GM12878 (cell line): ENCODE measurements around the gene MAOA. TPM values are rescaled to one million over a fixed set of nuclear protein-coding genes. Genes with fewer than 3 reads are reported as not detected.

Experiments used
- ATAC-seq: fragments of 200-7000 bp; cut with Tn5 transposase; 3 replicates; pipeline ENCODE4 v1.9.1; 2020; ENCODE audit warnings: mild to moderate bottlenecking, moderate library complexity
- BruUV-seq: library from RNA; stranded (reverse); fragments of 400-500 nt; replicated peaks from 2 replicates; lab custom pipeline; 2021; lab: Mats Ljungman, UMichigan
- CTCF ChIA-PET: fragments of 300-600 bp; sonication (Branson Sonifier 250); formaldehyde crosslinking; extraction: SDS; loops from one replicate; lab custom pipeline; 2021; ENCODE audit warnings: inconsistent platforms; lab: Yijun Ruan, JAX
- POLR2A ChIA-PET: fragments of 350-600 bp; formaldehyde crosslinking; extraction: SDS; loops from one replicate; lab custom pipeline; 2021; ENCODE audit warnings: inconsistent platforms; lab: Charles Lee
- RAD21 ChIA-PET: fragments of 300-600 bp; sonication (Branson Sonifier 250); formaldehyde crosslinking; loops from one replicate; lab custom pipeline; 2023; ENCODE audit warnings: antibody characterized with exemption; ENCODE audit not compliant: unreplicated experiment; lab: Charles Lee
- SMC1A ChIA-PET: fragments of 300-600 bp; sonication (Branson Sonifier 250); formaldehyde crosslinking; loops from one replicate; lab custom pipeline; 2023; ENCODE audit not compliant: unreplicated experiment, uncharacterized antibody; lab: Charles Lee
- DNase-seq: peaks from one replicate; pipeline ENCODE4 v3.0.0-alpha.2; 2011; ENCODE audit warnings: low read depth, low spot score
- FAIRE-seq: peaks from 3 replicates; lab custom pipeline; 2011; peaks lifted over from hg19 to GRCh38; lab: Jason Lieb, UNC
- H2AFZ ChIP-seq: 2 replicates; pipeline ENCODE4 v1.6.0; 2011; ENCODE audit warnings: low read depth, low read length, control low read depth; ENCODE audit not compliant: control insufficient read depth
- H3K27ac ChIP-seq: 2 replicates; pipeline ENCODE4 v1.5.1; 2011; ENCODE audit warnings: control low read depth; ENCODE audit not compliant: control insufficient read depth, insufficient read depth
- H3K27me3 ChIP-seq, 2 experiments: replicated peaks in 1 of 2; 2 replicates each; pipeline versions ENCODE4 v1.6.0 to v1.6.1; 2011; ENCODE audit warnings: low read length in 1 of 2; ENCODE audit not compliant: control insufficient read depth in 2 of 2, insufficient read depth in 2 of 2
- H3K36me3 ChIP-seq, 2 experiments: 2 replicates each; pipeline ENCODE4 v1.5.1; 2011; ENCODE audit warnings: low read length in 1 of 2; ENCODE audit not compliant: control insufficient read depth in 2 of 2, insufficient read depth in 2 of 2
- H3K4me1 ChIP-seq: 2 replicates; pipeline ENCODE4 v1.6.1; 2011; ENCODE audit warnings: mild to moderate bottlenecking, low read length, moderate library complexity, mixed read lengths; ENCODE audit not compliant: control insufficient read depth, insufficient read depth
- H3K4me2 ChIP-seq: 2 replicates; pipeline ENCODE4 v1.6.0; 2011; ENCODE audit warnings: control low read depth; ENCODE audit not compliant: control insufficient read depth, insufficient read depth
- H3K4me3 ChIP-seq: fragments of 200-600 bp; sonication (generic); 2 replicates; pipeline ENCODE4 v1.5.1; 2016
- H3K79me2 ChIP-seq: 2 replicates; pipeline ENCODE4 v1.6.0; 2011; ENCODE audit warnings: low read length; ENCODE audit not compliant: control insufficient read depth, insufficient read depth
- H3K9ac ChIP-seq: 2 replicates; pipeline ENCODE4 v1.8.0; 2011; ENCODE audit warnings: low read length, control low read depth, mixed read lengths; ENCODE audit not compliant: control insufficient read depth, insufficient read depth
- H3K9me3 ChIP-seq: replicated peaks from 3 replicates; pipeline ENCODE4 v1.5.1; 2011; ENCODE audit warnings: mild to moderate bottlenecking, low read length; ENCODE audit not compliant: control insufficient read depth, insufficient read depth
- H4K20me1 ChIP-seq: 2 replicates; pipeline ENCODE4 v1.6.0; 2011; ENCODE audit not compliant: control insufficient read depth, insufficient read depth
- ASH2L ChIP-seq: fragments of 300-600, 200-600 bp; sonication (generic); IDR thresholded peaks from 2 replicates; pipeline ENCODE4 v1.6.1; 2017; ENCODE audit warnings: low read depth, mild to moderate bottlenecking, borderline replicate concordance
- BRCA1 ChIP-seq: IDR thresholded peaks from 2 replicates; pipeline ENCODE4 v1.6.1; 2011; ENCODE audit warnings: low read depth, low read length, improper control_type of control experiment
- EP300 ChIP-seq, 2 experiments: fragments of 150-350 bp in 1 of 2; IDR thresholded peaks; 2 replicates each; pipeline ENCODE4 v1.6.1; 2011 to 2012; ENCODE audit warnings: low read depth in 2 of 2, low read length in 2 of 2, borderline replicate concordance in 1 of 2, improper control_type of control experiment in 1 of 2, inconsistent platforms in 1 of 2; ENCODE audit not compliant: control insufficient read depth in 1 of 2
- HDGF ChIP-seq: fragments of 450-650 bp; IDR thresholded peaks from 2 replicates; pipeline ENCODE4 v1.6.1; 2016; ENCODE audit warnings: antibody characterized with exemption
- IRF5 ChIP-seq: fragments of 450-650 bp; IDR thresholded peaks from 2 replicates; pipeline ENCODE4 v1.6.1; 2017; ENCODE audit warnings: borderline replicate concordance
- NR2C1 ChIP-seq: fragments of 450-650 bp; IDR thresholded peaks from 2 replicates; pipeline ENCODE4 v1.6.1; 2017; ENCODE audit warnings: antibody characterized with exemption, mild to moderate bottlenecking, moderate library complexity
- SIN3A ChIP-seq: IDR thresholded peaks from 2 replicates; pipeline ENCODE4 v1.6.1; 2012; ENCODE audit warnings: low read depth, low read length, improper control_type of control experiment
- STAT3 ChIP-seq: IDR thresholded peaks from 2 replicates; pipeline ENCODE4 v1.6.1; 2011; ENCODE audit warnings: low read depth, low read length, improper control_type of control experiment
- TCF12 ChIP-seq: IDR thresholded peaks from 2 replicates; pipeline ENCODE4 v1.6.1; 2011; ENCODE audit warnings: low read depth, mild to moderate bottlenecking, low read length
- ZBTB40 ChIP-seq: fragments of 450-650 bp; IDR thresholded peaks from 2 replicates; pipeline ENCODE4 v1.6.1; 2016; ENCODE audit warnings: mild to moderate bottlenecking, moderate library complexity, borderline replicate concordance
- WGBS: methylation state at CpG from one replicate; pipeline ENCODE4 v1.1.6; 2016; ENCODE audit warnings: low lambda C conversion rate; ENCODE audit not compliant: insufficient replicate concordance, insufficient coverage; ENCODE audit errors: missing lambda C conversion rate; 5-methylcytosine and 5-hydroxymethylcytosine counted together
- in situ Hi-C: fragments of 300-500 bp; cut with MboI; formaldehyde crosslinking; loops from 9 replicates; pipeline ENCODE4 v1.14.3; 2018; ENCODE audit warnings: mixed read lengths
- intact Hi-C: fragments of 100-400 bp; cut with micrococcal nuclease; formaldehyde crosslinking; loops from one replicate; pipeline ENCODE4 v1.14.2; 2022; ENCODE audit not compliant: unreplicated experiment
- polyA plus RNA-seq, 11 experiments: library from polyadenylated mRNA; depleted of rRNA in 4 of 11; unstranded in 6 of 11; stranded (reverse) in 5 of 11; fragments of >200 nt; fragmentation: Nextera tagmentation in 4 of 11; fragmentation: Illumina TruSeq in 1 of 11; extraction: Ambion mirVana in 4 of 11; extraction: Trizol in 1 of 11; gene quantifications; 1 replicate in 1 of 11; 2 replicates in 10 of 11; pipeline versions ENCODE4 v1.2.1 to v1.2.3, GENCODE V29; 2011 to 2016; ENCODE audit warnings: inconsistent platforms in 2 of 11, missing spikeins in 2 of 11, low read depth in 1 of 11
- total RNA-seq, 4 experiments: library from RNA; depleted of rRNA in 3 of 4; stranded (reverse); fragments of >200 nt in 3 of 4; fragmentation: Illumina TruSeq in 1 of 4; extraction: Trizol in 1 of 4; gene quantifications; 2 replicates each; pipeline versions ENCODE4 v1.2.1 to v1.2.3, GENCODE V29; 2013 to 2021
- TF ChIP-seq, protein P1 (sequence below): IDR thresholded peaks from 2 replicates; pipeline ENCODE4 v1.6.1; 2011; ENCODE audit warnings: borderline replicate concordance, low read depth, mild to moderate bottlenecking, moderate library complexity, low read length; ENCODE audit not compliant: insufficient read depth, poor library complexity, severe bottlenecking

The MAOA gene
- total and polyA plus RNA-seq, 10 of the 15 experiments (the other 5 are each of a cell fraction or from before 2014, with no cell fraction given) = 0.02 to 0.51 (median 0.08) TPM; not detected in 7

DNA sequence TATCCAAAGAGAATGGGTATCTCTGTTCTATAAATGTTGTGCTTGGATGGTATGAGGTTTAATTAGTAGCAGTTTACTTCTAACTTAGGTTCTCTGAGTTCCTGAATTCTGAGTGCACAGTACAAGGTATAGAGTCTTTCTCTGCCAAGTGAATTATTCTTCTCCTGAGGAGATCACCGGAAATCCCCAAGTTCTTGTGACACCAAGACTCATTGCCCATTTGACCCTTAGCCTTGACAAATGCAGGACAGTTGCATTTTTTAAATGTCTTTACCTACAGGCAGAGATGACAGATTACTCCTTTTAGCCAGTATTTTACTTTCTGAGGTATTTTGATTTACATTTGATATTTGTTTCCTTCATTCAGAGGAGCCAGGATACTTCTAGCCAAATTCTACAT lies 72.9 kb downstream of the MAOA start:
- Histone ChIP-seq H4K20me1 (no peaks in the 10 kb centered on the region), H3K36me3 (no peaks in the 10 kb centered on the region), H3K79me2 (no peaks in the 10 kb centered on the region), H3K4me2 (no peak overlapping the region), H3K4me1 (no peaks in the 10 kb centered on the region), H3K9ac (no peak overlapping the region), H3K9me3 (no peaks in the 10 kb centered on the region), H2AFZ (no peak overlapping the region), H3K27me3 (no peaks in the 10 kb centered on the region), H3K27ac (no peak overlapping the region), H3K4me3 (no peak overlapping the region)
- TF ChIP-seq TCF12 = no peak
- TF ChIP-seq EP300 (IDR thresholded peaks at IDR 0.05; ENCODE audit: borderline replicate concordance in 1 of 2, control insufficient read depth in 1 of 2, low read depth in 2 of 2, low read length in 2 of 2) = no peak
- intact Hi-C loops (no loop called here), in situ Hi-C loops (no loop called here)
- ChIA-PET RAD21 (no interaction called here), POLR2A (no interaction called here), SMC1A (no interaction called here), CTCF (no interaction called here)
- ATAC-seq (no peak), DNase-seq (no peak), FAIRE-seq (no peak)
- no TSS peak for BruUV-seq
- WGBS = 21% methylated on average over 1 of the region's 1 CpG

DNA sequence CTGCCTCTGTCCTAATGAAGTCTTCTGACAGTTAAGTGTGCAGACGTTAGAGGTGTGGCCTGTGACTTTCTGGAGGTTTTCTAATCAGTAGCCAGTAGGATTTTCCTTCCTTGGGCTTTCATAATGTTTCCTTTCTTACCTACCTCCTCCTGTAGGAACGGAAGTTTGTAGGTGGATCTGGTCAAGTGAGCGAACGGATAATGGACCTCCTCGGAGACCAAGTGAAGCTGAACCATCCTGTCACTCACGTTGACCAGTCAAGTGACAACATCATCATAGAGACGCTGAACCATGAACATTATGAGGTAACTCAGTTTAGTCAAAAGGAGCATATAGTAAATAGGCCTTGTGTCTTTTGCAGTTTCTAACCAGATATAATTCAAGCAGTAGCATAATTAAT lies 75.0 kb downstream of the MAOA start:
- in situ Hi-C loops = no loop called here
- Histone ChIP-seq H3K36me3 (no peaks in the 10 kb centered on the region), H3K27ac (no peak overlapping the region), H3K4me3 (no peak overlapping the region), H3K4me1 (no peaks in the 10 kb centered on the region), H2AFZ (no peak overlapping the region), H3K9me3 (no peaks in the 10 kb centered on the region), H3K27me3 (no peaks in the 10 kb centered on the region), H3K4me2 (no peak overlapping the region), H4K20me1 (no peaks in the 10 kb centered on the region), H3K79me2 (no peaks in the 10 kb centered on the region), H3K9ac (no peak overlapping the region)
- 35% methylated on average over 7 of the region's 7 CpGs for WGBS
- DNase-seq (no peak), ATAC-seq (no peak), FAIRE-seq (no peak)
- ChIA-PET CTCF (no interaction called here), RAD21 (no interaction called here), SMC1A (no interaction called here), POLR2A (no interaction called here)
- intact Hi-C loops = no loop called here
- no TSS peak for BruUV-seq
- TF ChIP-seq STAT3 (no peak), ZBTB40 (no peak), ASH2L (no peak), NR2C1 (no peak), HDGF (no peak), BRCA1 (no peak), IRF5 (no peak), SIN3A (no peak)
- TF ChIP-seq, protein P1, sequence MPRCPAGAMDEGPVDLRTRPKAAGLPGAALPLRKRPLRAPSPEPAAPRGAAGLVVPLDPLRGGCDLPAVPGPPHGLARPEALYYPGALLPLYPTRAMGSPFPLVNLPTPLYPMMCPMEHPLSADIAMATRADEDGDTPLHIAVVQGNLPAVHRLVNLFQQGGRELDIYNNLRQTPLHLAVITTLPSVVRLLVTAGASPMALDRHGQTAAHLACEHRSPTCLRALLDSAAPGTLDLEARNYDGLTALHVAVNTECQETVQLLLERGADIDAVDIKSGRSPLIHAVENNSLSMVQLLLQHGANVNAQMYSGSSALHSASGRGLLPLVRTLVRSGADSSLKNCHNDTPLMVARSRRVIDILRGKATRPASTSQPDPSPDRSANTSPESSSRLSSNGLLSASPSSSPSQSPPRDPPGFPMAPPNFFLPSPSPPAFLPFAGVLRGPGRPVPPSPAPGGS = no peak
